Measurements from ENCODE around the gene TCN1.

DNA sequence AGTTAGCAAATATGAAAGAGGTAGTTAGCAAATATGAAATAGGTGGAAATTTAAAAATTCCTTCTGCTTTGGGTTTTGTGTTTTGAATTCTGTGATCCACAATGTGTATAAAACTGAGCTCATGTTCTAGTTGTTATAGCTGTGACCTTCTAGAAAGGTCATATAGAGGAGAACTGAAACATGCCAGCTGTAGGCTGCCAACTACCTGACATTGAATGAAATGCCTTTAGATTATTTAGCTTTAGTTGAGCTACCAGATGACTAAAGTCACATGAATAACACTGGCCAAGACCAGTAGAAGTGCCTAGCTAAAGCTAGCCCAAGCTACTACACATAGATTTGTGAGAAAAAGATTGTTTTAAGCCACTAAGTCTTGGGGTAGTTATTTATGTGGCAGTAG, 5.8 kb upstream of the TCN1 start:
- TF ChIP-seq, protein P1, sequence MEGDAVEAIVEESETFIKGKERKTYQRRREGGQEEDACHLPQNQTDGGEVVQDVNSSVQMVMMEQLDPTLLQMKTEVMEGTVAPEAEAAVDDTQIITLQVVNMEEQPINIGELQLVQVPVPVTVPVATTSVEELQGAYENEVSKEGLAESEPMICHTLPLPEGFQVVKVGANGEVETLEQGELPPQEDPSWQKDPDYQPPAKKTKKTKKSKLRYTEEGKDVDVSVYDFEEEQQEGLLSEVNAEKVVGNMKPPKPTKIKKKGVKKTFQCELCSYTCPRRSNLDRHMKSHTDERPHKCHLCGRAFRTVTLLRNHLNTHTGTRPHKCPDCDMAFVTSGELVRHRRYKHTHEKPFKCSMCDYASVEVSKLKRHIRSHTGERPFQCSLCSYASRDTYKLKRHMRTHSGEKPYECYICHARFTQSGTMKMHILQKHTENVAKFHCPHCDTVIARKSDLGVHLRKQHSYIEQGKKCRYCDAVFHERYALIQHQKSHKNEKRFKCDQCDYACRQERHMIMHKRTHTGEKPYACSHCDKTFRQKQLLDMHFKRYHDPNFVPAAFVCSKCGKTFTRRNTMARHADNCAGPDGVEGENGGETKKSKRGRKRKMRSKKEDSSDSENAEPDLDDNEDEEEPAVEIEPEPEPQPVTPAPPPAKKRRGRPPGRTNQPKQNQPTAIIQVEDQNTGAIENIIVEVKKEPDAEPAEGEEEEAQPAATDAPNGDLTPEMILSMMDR (IDR thresholded peaks at IDR 0.05; ENCODE audit: low read depth, low read length): no peak
- no peak for TF ChIP-seq EZH2phosphoT487 (IDR thresholded peaks at IDR 0.05; ENCODE audit: low read depth)

All from OCI-LY3 (cell line).